ENCODE results near the gene MYH11. TPM values are rescaled to one million over a fixed set of nuclear protein-coding genes. Genes with fewer than 3 reads are reported as not detected.

MYH11 gene
- total RNA-seq, 1 experiment from 2014 or later: not detected

GRCh38 chr16:15900901-15901500, 44.2 kb upstream of the MYH11 start:
- TF ChIP-seq CTCF (conservative IDR thresholded peaks at IDR 0.05; ENCODE audit: low read depth, low read length) (no peak), EZH2 (IDR thresholded peaks at IDR 0.05; ENCODE audit: borderline replicate concordance, low read depth, low read length, poor library complexity, severe bottlenecking) (no peak)
- CTCF ChIA-PET: no interaction called here
- no peaks in the 10 kb centered on the region for H3K4me1 ChIP-seq (ENCODE audit: insufficient read depth, low read length, poor library complexity, severe bottlenecking)
- H3K4me3 ChIP-seq (ENCODE audit: low read depth, low read length, poor library complexity, severe bottlenecking): no peak overlapping the region
- intact Hi-C loops (cut with micrococcal nuclease; ENCODE audit: unreplicated experiment): no loop called here
- no peak overlapping the region for H3K27ac ChIP-seq (ENCODE audit: low read depth, low read length, poor library complexity, severe bottlenecking)
- no peaks in the 10 kb centered on the region for H3K27me3 ChIP-seq (replicated peaks; ENCODE audit: insufficient read depth, low read depth, low read length, poor library complexity)
- POLR2A ChIA-PET (ENCODE audit: low non-redundant PET): no interaction called here
- H3K9me3 ChIP-seq (ENCODE audit: low read depth, low read length, poor library complexity, severe bottlenecking): no peaks in the 10 kb centered on the region
- no TSS peak for BruUV-seq (replicated peaks)
- H3K36me3 ChIP-seq (ENCODE audit: insufficient read depth, low read length, poor library complexity, severe bottlenecking): no peaks in the 10 kb centered on the region
- no peak for DNase-seq (ENCODE audit: low spot score)

- no peak for DNase-seq (ENCODE audit: low spot score)
- POLR2A ChIA-PET (ENCODE audit: low non-redundant PET): no interaction called here
- CTCF ChIA-PET: no interaction called here
- BruUV-seq (replicated peaks): no TSS peak
- Histone ChIP-seq H3K27ac (ENCODE audit: low read depth, low read length, poor library complexity, severe bottlenecking) (no peak overlapping the region), H3K4me1 (ENCODE audit: insufficient read depth, low read length, poor library complexity, severe bottlenecking) (no peaks in the 10 kb centered on the region), H3K4me3 (ENCODE audit: low read depth, low read length, poor library complexity, severe bottlenecking) (no peak overlapping the region), H3K27me3 (replicated peaks; ENCODE audit: insufficient read depth, low read depth, low read length, poor library complexity) (no peaks in the 10 kb centered on the region), H3K36me3 (ENCODE audit: insufficient read depth, low read length, poor library complexity, severe bottlenecking) (no peaks in the 10 kb centered on the region), H3K9me3 (ENCODE audit: low read depth, low read length, poor library complexity, severe bottlenecking) (no peaks in the 10 kb centered on the region)
- intact Hi-C loops (cut with micrococcal nuclease; ENCODE audit: unreplicated experiment): no loop called here
- TF ChIP-seq EZH2 (IDR thresholded peaks at IDR 0.05; ENCODE audit: borderline replicate concordance, low read depth, low read length, poor library complexity, severe bottlenecking): no peak
- no peak for TF ChIP-seq CTCF (conservative IDR thresholded peaks at IDR 0.05; ENCODE audit: low read depth, low read length)
These were observed 43.5 kb upstream of the MYH11 start for GRCh38 chr16:15900357-15900756.

- ChIA-PET CTCF (no interaction called here), POLR2A (ENCODE audit: low non-redundant PET) (no interaction called here)
- BruUV-seq (replicated peaks): no TSS peak
- intact Hi-C loops (cut with micrococcal nuclease; ENCODE audit: unreplicated experiment): no loop called here
- no peak for DNase-seq (ENCODE audit: low spot score)
- H3K9me3 ChIP-seq (ENCODE audit: low read depth, low read length, poor library complexity, severe bottlenecking): no peaks in the 10 kb centered on the region
- no peaks in the 10 kb centered on the region for H3K4me1 ChIP-seq (ENCODE audit: insufficient read depth, low read length, poor library complexity, severe bottlenecking)
- no peaks in the 10 kb centered on the region for H3K36me3 ChIP-seq (ENCODE audit: insufficient read depth, low read length, poor library complexity, severe bottlenecking)
- H3K27me3 ChIP-seq (replicated peaks; ENCODE audit: insufficient read depth, low read depth, low read length, poor library complexity): no peaks in the 10 kb centered on the region
- no peak for TF ChIP-seq EZH2 (IDR thresholded peaks at IDR 0.05; ENCODE audit: borderline replicate concordance, low read depth, low read length, poor library complexity, severe bottlenecking)
- TF ChIP-seq CTCF (conservative IDR thresholded peaks at IDR 0.05; ENCODE audit: low read depth, low read length): no peak
- no peak overlapping the region for H3K27ac ChIP-seq (ENCODE audit: low read depth, low read length, poor library complexity, severe bottlenecking)
- H3K4me3 ChIP-seq (ENCODE audit: low read depth, low read length, poor library complexity, severe bottlenecking): no peak overlapping the region
These were observed 42.8 kb upstream of the MYH11 start for GRCh38 chr16:15899538-15900100.

All from A673 (cell line).